Stimulated activated CD4-positive, alpha-beta T cell treated with anti-CD3 and anti-CD28 coated beads, Interleukin-4, amount 100 ng/mL, for 1 hour (primary cell): ENCODE results near the gene FAM136A.
"Not testable (repeated sequence)": the region's sequence is repeated elsewhere in the genome, so short reads cannot be mapped to it uniquely, and the experiment has no call there.

Experiments
- DNase-seq: peaks from one replicate; pipeline ENCODE4 v3.0.0-alpha.2; 2020

The FAM136A gene

GRCh38 chr2:70301344-70302194 lies at the start of gene FAM136A:
Gene FAM136A, minus strand, starts transcription at chr2:70302067. Its CDS starts 56 bp downstream, at chr2:70302011.
- DNase-seq: peak; percentile 89

DNA sequence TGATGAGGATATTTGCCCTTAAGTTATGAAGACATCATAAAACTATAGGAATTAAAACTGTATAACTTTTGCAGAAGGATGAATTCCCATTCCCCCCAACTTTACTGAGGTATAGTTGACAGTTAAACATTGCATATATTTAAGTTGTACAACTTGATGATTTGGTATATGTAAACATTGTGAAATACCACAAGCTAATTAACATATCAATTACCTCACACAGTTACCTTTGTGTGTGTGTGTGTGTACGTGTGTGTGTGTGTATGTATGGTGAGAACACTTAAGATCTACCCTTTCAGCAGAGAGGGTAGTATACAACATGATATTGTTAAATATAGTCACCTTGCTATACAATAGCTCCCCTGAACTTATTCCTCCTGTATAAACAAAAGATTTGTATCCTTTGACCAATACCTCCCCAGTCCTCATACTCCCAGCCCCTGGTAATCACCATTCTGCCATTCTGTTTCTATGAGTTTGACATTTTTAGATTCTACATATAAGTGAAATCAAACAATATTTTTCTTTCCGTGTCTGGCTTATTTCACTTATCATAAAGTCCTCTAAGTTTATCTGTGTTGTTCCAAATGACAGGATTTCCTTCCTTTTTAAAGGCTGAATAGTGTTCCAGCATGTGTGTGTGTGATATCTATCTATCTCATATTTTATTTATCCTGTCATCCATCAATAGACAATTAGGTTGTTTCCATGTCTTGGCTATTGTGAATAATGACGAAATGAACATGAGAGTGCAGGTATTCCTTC lies 48.2 kb upstream of the FAM136A start:
- no peak for DNase-seq

DNA sequence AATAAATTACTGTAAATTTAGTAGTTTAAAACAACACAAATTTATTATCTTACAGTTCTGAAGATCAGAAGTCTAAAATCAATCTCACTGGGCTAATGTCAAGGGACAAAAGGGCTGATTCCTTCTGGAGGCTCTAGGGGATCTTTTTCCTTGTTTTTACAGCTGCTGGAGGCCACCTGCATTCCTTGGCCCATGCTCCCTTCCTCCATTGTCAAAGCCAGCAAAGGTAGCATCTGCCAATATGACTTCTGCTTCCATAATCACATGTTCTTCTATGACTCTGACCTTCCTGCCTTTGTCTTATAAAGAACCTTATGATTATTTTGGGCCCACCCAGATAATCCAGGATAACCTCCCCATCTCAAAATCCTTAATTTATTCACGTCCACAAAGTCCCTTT lies 46.0 kb upstream of the FAM136A start:
- no peak for DNase-seq

DNA sequence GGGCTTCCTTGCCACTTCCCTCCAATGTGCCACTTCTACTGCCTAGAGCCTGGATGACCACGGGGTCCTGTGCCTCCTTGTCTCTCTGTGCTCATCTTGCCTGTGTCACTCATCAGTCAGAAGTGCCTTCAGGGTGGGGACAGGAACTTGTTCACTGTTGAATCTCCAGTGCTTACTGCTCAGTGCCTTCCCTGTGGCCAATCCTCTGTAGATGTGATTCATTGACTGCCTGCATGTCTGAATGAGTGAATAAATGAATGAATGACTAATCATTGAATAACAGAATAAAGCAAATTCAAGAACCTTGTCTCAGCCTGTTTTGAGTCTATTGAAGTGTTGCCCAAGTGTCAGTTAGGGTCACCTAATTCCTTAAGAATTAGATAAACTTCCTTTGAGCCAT lies 42.3 kb upstream of the FAM136A start:
- no peak for DNase-seq

GRCh38 chr2:70341477-70341765 lies 39.6 kb upstream of the FAM136A start:
- DNase-seq: no peak

DNA sequence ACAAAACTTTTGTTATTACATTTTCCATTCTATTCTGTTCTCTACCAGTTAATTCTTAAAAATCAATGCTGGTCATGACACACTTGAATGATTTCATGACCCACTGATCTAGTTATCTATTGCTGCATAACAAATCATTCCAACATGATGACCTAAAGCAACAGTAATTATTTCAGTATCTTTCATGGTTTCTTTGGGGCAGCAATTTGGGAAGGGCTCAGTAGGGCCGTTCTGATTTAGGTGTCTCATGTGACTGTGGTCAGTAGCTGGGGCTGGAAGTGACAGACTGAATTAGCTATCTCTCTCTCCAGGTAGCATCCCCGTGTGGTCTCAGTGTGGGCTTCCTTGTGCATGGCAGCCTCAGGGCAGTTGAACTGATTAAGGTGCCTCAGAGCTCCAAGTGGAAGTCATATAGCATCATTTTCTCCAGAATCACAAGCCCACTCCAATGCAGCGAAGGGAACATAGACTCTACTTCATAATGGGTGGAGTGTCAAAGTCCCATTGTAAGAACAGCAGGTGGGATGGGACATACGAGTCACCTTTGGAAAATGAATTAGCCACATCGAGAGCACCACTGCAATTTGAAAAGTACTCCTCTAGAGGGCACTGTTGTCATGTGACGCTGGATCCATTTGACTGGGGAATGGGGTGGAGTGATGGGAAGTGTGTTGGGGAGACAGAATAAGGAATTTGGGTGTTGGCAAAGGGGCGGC lies 39.1 kb upstream of the FAM136A start:
- DNase-seq: peak; percentile 3

GRCh38 chr2:70340075-70340474 lies 38.2 kb upstream of the FAM136A start:
- no peak for DNase-seq

- no peak for DNase-seq
Measured at GRCh38 chr2:70336552-70336951, 34.7 kb upstream of the FAM136A start.

DNA sequence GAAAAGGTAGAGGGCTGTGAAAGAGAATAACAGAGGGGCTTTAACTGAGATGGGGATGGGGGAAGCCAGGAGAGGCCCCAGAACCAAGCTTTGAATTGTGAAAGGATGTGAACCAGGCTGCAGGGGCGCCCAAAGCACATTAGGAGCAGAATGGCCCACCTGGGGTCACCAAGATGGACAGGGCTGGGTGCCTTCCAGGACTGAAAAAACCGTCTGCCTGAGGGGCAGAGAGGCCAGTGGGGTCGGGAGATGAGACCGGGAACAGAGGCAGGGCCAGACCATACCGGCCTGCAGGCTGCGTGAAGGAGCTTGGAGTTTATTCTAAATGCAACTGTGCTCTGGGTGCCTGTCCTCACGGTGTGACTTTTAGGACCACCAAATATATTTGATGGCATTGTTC lies 29.1 kb upstream of the FAM136A start:
- no peak for DNase-seq

GRCh38 chr2:70330476-70330875 lies 28.6 kb upstream of the FAM136A start:
- no peak for DNase-seq

GRCh38 chr2:70328921-70329561 lies 27.2 kb upstream of the FAM136A start:
- DNase-seq: no peak

- DNase-seq: no peak
Measured at GRCh38 chr2:70325875-70326274, 24.0 kb upstream of the FAM136A start.

- no peak for DNase-seq
Measured at GRCh38 chr2:70322518-70322917, 20.7 kb upstream of the FAM136A start.

- no peak for DNase-seq
Measured at GRCh38 chr2:70321370-70321769, 19.5 kb upstream of the FAM136A start.

GRCh38 chr2:70314640-70315039 lies 12.8 kb upstream of the FAM136A start:
- DNase-seq: no peak

GRCh38 chr2:70312560-70312959 lies 10.7 kb upstream of the FAM136A start:
- DNase-seq: no peak

DNA sequence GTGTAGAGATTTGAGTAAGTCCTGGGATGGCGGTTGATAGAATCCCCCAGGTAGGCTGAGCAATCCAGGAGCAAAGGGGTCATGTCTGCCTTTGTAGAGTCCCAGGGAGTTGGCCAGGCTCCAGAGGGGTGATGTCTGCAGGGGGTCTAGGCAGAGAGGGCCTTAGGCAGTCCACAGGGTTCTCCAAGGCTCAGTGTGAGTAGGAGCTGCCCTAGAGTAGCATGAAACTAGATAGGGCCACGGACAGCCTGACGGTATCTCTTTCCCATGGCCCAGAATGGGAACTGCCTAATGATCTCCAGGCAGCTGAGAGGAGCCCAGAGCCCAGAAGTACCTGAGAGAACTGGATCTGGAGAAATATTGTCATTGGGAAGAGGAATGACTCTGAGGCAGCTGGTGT lies 9.0 kb upstream of the FAM136A start:
- no peak for DNase-seq

DNA sequence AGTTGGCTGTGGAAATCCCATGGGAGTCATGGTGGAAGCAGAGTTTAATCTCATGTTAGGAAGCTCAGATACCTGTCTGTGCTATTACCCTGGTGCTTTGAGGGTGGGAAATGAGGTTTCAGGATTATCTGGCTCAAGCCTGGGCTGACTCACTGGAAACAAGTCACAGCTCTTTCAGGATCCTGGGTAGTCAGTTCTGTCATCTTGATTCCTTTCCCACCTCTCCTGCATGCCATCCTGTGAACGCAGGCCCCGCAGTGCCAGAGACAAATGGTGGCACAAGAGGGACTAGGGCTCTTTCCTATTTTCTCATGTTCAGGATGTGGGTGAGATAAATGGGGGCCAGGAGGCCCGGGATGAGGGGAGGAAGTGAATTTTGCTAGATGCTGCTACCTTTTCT lies 3.7 kb upstream of the FAM136A start:
- DNase-seq: no peak

DNA sequence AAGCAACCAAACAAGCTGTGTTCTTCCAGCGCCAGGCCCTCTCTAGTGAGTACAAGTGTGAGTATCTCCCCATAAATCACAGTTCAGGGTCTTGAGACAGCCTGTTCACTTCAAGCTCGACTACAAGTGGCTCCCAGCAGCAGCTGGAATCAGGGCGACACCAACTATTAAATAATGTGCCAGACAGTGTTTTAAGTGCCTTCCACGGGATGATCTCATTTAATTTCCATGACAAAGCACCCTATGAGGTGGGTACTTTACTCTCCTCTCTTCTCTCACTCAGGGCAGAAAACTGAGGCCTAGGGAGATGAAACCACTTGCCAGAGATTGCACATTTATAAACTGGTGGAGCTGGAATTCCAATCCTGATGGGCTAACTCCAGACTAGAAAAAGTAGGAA lies 2.6 kb upstream of the FAM136A start:
- DNase-seq: no peak

DNA sequence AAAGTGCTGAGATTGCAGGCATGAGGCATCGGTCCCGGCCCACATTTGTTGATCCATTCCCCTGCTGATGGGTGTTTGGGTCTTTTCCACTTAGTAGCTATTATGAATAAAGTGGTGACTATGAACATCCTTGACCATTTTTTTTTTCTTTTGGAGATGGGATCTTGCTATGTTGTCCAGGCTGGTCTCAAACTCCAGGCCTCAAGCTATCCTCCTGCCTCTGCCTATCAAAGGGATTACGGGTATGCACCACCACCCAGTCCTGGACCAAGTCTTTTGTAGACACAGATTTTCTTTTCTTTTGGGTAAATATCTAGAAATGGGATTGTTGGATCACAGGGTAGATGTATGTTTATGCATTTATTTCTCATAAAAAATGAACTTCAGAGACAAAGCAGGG lies 1.3 kb upstream of the FAM136A start:
- DNase-seq: no peak

DNA sequence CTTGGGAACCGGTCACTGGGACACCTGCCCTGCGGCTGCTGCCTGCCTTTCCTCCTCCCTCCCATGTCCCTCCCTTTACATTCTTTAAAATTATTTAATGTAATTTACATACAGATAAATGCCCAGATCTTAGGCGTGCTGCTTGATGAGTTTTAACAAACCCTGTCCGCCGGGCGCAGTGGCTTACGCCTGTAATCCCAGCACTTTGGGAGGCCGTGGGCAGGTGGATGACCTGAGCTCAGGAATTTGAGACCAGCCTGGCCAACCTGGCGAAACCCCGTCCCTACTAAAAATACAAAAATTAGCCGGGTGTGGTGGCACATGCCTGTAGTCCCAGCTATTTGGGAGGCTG lies 304 bp upstream of the FAM136A start:
- not testable (repeated sequence) for DNase-seq

- no peak for DNase-seq
Measured at GRCh38 chr2:70300771-70301343, 1.0 kb downstream of the FAM136A start.

DNA sequence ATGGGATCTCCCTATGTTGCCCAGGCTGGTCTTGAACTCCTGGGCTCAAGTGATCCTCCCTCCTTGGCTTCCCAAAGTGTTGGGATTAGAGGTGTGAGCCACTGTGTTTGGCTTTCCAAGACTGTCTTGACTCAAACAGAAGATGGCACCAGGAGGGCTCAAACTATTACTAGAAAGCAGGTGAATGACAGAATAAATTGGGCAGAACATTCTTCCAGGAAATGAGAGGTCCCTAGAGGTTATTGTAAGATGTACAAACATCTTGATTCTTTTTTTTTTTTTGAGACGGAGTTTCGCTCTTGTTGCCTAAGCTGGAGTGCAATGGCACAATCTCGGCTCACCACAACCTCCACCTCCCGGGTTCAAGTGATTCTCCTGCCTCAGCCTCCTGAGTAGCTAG lies 4.0 kb downstream of the FAM136A start:
- DNase-seq: not testable (repeated sequence)
